ENCODE results near the gene PLCB4. TPM values are rescaled to one million over a fixed set of nuclear protein-coding genes. Genes with fewer than 3 reads are reported as not detected.

PLCB4 gene
- 100 to 1,000 TPM in 1 of 4 donors, 10 to 100 TPM in 3; 17.4 to 264 (median 28.1) TPM for total RNA-seq

GRCh38 chr20:9068841-9069663, at the start of gene PLCB4:
TSS of gene PLCB4 (plus strand) at chr20:9069087. CDS start at chr20:9307815, 238,728 bp downstream.
- Histone ChIP-seq H3K4me3 (peak within 1 kb of the TSS; percentile 37 to 56), H3K4me1 (no peaks in the 10 kb centered on the region), H3K27me3 (no peaks in the 10 kb centered on the region), H3K27ac (peak within 1 kb of the TSS; percentile 73 to 80), H3K9me3 (no peaks in the 10 kb centered on the region), H3K36me3 (no peaks in the 10 kb centered on the region)
- intact Hi-C loops (cut with DNase I; ENCODE audit: low total_unique reads) = no loop called here
- TF ChIP-seq CTCF (IDR thresholded peaks at IDR 0.05) = no peak
- TF ChIP-seq POLR2A (IDR thresholded peaks at IDR 0.05) = peak; percentile 1 to 24
- peak; percentile 20 to 36 for DNase-seq

GRCh38 chr20:9019833-9020232, 49.1 kb upstream of the PLCB4 start:
- intact Hi-C loops (cut with DNase I; ENCODE audit: low total_unique reads) = no loop called here
- H3K4me3 ChIP-seq = no peak overlapping the region
- no peaks in the 10 kb centered on the region for H3K9me3 ChIP-seq
- no peaks in the 10 kb centered on the region for H3K36me3 ChIP-seq
- H3K27me3 ChIP-seq = no peaks in the 10 kb centered on the region
- H3K4me1 ChIP-seq = no peaks in the 10 kb centered on the region
- TF ChIP-seq POLR2A (IDR thresholded peaks at IDR 0.05) (no peak), CTCF (IDR thresholded peaks at IDR 0.05) (no peak)
- no peak overlapping the region for H3K27ac ChIP-seq
- no peak for DNase-seq

- Histone ChIP-seq H3K4me1 (no peaks in the 10 kb centered on the region), H3K4me3 (no peak overlapping the region), H3K27ac (no peak overlapping the region), H3K9me3 (no peaks in the 10 kb centered on the region), H3K27me3 (no peaks in the 10 kb centered on the region), H3K36me3 (no peaks in the 10 kb centered on the region)
- intact Hi-C loops (cut with DNase I; ENCODE audit: low total_unique reads) = no loop called here
- DNase-seq = no peak
- TF ChIP-seq CTCF (IDR thresholded peaks at IDR 0.05) (no peak), POLR2A (IDR thresholded peaks at IDR 0.05) (no peak)
Measured at GRCh38 chr20:9021216-9021615, 47.7 kb upstream of the PLCB4 start.

GRCh38 chr20:9021699-9022098, 47.2 kb upstream of the PLCB4 start:
- Histone ChIP-seq H3K27ac (no peak overlapping the region), H3K4me1 (no peaks in the 10 kb centered on the region), H3K36me3 (no peaks in the 10 kb centered on the region), H3K27me3 (no peaks in the 10 kb centered on the region), H3K4me3 (no peak overlapping the region), H3K9me3 (no peaks in the 10 kb centered on the region)
- TF ChIP-seq POLR2A (IDR thresholded peaks at IDR 0.05) (no peak), CTCF (IDR thresholded peaks at IDR 0.05) (no peak)
- DNase-seq = no peak
- intact Hi-C loops (cut with DNase I; ENCODE audit: low total_unique reads) = no loop called here

GRCh38 chr20:9022376-9022775, 46.5 kb upstream of the PLCB4 start:
- Histone ChIP-seq H3K4me1 (no peaks in the 10 kb centered on the region), H3K4me3 (no peak overlapping the region), H3K36me3 (no peaks in the 10 kb centered on the region), H3K27ac (no peak overlapping the region), H3K9me3 (no peaks in the 10 kb centered on the region), H3K27me3 (no peaks in the 10 kb centered on the region)
- DNase-seq = no peak
- TF ChIP-seq POLR2A (IDR thresholded peaks at IDR 0.05) (no peak), CTCF (IDR thresholded peaks at IDR 0.05) (no peak)
- intact Hi-C loops (cut with DNase I; ENCODE audit: low total_unique reads) = no loop called here
